DMS 273 treated with DMSO at 0.1 percent for 48 hours (cell line): ENCODE results near the gene DMRT1.
"Not testable (repeated sequence)": the region's sequence is repeated elsewhere in the genome, so short reads cannot be mapped to it uniquely, and the experiment has no call there.

ENCODE experiments used
- DNase-seq: peaks from one replicate; lab custom pipeline; 2025; lab: John Stamatoyannopoulos, UW

The DMRT1 gene

DNA sequence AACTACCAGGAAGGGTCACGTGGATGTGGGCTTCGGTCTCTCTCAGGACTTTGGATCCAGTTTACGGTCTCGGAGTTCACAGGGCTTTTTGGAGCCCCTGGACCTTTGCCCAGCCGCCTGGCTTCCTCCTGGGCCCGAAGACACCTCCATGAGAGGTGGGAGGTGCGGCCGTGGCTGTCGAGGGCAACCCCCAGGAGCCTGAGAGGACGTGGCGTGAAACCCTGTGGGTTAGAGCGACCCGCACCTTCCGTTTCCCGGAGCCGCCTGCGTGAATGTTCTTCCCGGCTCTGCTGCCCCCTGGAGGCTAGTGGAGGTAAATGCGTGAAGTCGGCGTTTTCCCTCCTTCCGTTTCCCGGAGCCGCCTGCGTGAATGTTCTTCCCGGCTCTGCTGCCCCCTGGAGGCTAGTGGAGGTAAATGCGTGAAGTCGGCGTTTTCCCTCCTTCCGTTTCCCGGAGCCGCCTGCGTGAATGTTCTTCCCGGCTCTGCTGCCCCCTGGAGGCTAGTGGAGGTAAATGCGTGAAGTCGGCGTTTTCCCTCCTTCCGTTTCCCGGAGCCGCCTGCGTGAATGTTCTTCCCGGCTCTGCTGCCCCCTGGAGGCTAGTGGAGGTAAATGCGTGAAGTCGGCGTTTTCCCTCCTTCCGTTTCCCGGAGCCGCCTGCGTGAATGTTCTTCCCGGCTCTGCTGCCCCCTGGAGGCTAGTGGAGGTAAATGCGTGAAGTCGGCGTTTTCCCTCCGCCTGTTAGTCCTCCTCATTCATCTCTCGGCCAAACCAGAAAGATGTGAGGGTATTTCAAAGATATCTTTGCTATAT, 157.0 kb downstream of the DMRT1 start:
- not testable (repeated sequence) for DNase-seq

- DNase-seq, result no peak
These were observed 160.3 kb downstream of the DMRT1 start for GRCh38 chr9:1001838-1002237.

DNA sequence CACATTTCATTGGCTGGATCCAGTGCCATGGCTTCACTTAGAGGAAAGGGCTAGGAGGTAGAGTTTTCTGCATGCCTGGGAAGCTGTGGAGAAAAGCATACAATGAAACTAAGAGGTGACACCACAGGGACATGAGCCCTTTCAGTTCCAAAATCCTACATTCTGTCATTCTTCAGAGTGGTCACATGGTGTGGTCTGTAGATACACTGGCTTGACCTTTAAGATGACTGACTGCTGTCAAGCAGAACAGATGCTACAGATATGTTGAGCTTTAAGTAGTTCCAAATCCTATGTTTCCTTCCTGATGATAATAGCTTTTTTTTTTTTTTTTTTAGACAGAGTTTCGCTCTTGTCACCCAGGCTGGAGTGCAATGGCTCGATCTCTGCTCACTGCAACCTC, 161.2 kb downstream of the DMRT1 start:
- DNase-seq, result no peak

- DNase-seq, result no peak
These were observed 163.7 kb downstream of the DMRT1 start for GRCh38 chr9:1005043-1005667.

DNA sequence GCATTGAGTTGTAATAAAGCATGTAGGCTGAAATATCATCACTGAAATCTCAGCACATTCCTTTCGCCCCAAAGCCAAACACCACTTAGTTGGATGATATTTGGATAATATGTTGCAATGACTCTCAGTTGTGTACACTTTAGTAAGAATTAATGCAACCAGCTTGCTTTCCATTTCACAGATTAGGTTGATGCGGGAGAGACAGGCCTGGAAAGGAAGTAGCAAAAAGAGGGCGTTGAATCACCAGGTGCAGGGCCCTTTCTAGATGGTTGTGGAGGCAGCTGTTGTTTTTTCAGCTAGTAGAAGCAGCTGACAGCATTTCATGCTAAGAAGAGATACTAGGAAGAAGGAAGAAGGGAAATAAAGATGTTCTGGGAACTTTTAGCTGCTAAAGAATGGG, 165.8 kb downstream of the DMRT1 start:
- DNase-seq, result no peak

GRCh38 chr9:1008216-1008615, 166.7 kb downstream of the DMRT1 start:
- DNase-seq, result no peak

- DNase-seq, result no peak
These were observed 167.7 kb downstream of the DMRT1 start for GRCh38 chr9:1009101-1009707.

DNA sequence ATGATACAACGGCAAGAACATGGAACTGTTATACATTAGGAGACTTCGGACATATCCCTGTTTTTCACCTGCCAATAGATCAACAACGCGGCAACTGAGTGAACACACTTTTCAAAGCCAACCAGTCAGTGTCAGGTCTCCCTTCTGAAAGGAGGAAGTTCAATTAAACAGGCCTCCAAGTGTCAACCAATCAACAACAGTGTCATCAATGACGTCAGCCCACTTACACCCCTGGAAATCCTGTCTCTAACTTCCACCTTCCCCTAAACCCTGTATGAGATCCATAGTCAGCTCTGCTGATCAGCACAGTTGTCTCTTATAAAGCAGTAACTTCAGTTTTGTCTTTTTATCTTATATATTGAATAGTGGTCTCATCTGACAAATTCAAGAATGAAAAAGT, 171.5 kb downstream of the DMRT1 start:
- no peak for DNase-seq

DNA sequence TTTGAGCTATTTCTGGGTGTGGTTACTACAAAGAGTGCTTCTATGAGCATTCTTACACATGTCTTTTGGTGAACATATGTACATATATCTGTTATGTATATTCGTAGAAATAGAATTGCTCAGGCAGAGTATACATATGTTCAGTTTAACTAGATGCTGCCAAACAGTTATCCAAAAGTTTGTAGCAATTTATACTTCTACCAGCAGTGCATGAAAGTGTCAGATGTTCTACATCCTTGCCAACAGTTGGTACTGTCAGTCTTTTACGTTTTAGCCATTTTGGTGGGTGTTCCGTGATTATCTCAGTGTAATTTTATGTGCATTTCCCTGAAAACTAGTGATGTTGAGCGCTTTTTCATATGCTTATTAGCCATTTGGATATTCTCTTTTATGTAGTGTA, 172.7 kb downstream of the DMRT1 start:
- DNase-seq, result no peak

GRCh38 chr9:1014640-1015039, 173.1 kb downstream of the DMRT1 start:
- DNase-seq, result no peak

DNA sequence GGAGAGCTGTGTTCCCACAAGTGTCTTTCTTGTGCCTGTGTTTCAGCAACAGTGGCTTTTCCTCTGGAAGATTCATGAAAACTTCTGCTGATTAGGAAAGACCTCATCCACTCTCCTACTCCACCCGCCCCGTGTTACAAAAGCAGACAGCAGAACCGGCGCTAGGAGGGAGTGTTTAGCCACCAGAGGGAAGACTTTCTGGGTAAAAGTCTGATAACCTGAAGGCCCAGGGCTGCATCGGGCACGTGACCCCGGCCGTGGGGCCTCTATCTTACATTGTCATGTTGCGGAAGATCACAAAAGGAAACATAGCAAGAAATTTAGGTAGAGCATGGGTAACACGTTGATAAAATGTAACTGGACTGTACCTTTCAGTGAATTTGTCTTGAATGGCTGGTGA, 176.6 kb downstream of the DMRT1 start:
- no peak for DNase-seq
